ENCODE measurements around the gene ATXN1.

DNA sequence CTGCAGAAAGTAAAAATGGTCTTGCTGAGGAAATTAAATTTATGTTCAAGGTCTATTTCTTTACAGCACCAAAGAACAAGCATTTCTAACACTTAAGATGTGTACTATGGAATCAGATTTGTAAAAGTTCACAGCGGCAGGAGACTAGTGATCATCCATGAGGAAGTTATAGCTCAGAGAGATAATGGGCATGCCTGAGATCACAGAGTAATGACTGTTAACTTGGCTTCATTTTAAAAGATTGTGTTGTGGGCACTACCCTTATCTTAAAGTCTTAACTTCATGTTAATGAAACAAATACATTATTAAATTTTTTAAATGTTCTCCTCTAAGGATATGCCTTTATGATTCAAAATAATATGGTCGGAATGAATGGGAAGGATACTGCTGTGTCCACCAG is 354.3 kb downstream of the ATXN1 start:
- TF ChIP-seq, protein P1, sequence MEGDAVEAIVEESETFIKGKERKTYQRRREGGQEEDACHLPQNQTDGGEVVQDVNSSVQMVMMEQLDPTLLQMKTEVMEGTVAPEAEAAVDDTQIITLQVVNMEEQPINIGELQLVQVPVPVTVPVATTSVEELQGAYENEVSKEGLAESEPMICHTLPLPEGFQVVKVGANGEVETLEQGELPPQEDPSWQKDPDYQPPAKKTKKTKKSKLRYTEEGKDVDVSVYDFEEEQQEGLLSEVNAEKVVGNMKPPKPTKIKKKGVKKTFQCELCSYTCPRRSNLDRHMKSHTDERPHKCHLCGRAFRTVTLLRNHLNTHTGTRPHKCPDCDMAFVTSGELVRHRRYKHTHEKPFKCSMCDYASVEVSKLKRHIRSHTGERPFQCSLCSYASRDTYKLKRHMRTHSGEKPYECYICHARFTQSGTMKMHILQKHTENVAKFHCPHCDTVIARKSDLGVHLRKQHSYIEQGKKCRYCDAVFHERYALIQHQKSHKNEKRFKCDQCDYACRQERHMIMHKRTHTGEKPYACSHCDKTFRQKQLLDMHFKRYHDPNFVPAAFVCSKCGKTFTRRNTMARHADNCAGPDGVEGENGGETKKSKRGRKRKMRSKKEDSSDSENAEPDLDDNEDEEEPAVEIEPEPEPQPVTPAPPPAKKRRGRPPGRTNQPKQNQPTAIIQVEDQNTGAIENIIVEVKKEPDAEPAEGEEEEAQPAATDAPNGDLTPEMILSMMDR (IDR thresholded peaks at IDR 0.05): no peak
- no peak for TF ChIP-seq POLR2A (IDR thresholded peaks at IDR 0.05)

All from lower leg skin (tissue), 3 donors.